GM19438 (cell line): Measurements from ENCODE around the gene NEK1.

ENCODE experiments used
- ATAC-seq: cut with Tn5 transposase; IDR thresholded peaks from one replicate; pipeline ENCODE4 v1.9.1; 2021; ENCODE audit warnings: low read depth; ENCODE audit not compliant: unreplicated experiment

Gene NEK1

DNA sequence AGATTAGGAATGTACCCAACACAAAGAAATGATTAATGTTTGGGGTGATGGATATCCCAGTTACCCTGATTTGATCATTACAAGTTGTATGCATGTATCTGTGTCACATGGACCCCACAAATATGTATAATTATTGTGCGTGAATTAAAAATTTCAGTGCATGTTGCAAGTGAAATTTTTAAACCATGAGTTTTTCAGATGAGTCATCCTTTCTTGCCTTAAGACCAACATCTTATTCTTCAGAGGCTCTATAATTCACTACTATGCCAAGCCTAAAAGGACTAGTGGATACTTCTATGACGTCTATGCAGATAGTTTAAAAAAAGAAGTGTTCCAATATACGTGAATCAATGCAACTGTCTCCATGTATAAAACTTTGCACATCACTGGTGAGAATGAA, 228.7 kb downstream of the NEK1 start:
- no peak for ATAC-seq

DNA sequence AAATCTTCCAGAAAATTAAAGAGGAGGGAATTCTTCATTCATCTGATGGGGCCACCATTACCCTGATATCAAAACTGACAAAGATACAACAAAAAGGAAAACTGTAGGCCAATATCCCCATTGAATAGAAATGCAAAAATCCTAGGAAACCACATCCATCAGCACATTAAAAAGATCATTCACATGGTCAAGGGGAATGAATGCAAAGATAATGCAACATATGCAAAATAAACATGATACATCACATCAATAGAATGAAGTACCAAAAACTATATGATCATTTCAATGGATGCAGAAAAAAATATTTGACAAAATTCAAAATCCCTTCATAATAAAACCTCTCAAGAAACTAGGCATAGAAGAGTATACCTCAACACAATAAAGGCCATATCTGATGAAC, 232.7 kb downstream of the NEK1 start:
- ATAC-seq, result no peak

DNA sequence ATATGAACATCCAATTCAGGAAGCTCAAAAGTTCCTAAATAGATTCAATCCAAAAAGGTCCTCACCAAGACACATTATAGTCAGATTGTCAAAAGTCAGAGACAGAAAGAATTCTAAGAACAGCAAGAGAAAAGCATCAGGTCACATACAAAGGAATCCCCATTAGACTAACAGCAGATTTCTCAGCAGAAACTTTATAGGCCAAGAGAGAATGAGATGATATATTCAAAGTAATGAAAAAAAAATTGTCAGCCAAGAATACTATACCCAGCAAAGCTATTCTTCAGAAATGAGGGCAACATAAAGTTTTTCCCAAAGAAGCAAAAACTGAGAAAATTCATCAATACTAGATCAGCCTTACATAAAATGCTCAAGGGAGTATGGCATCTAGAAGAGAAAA, 235.0 kb downstream of the NEK1 start:
- ATAC-seq, result no peak

DNA sequence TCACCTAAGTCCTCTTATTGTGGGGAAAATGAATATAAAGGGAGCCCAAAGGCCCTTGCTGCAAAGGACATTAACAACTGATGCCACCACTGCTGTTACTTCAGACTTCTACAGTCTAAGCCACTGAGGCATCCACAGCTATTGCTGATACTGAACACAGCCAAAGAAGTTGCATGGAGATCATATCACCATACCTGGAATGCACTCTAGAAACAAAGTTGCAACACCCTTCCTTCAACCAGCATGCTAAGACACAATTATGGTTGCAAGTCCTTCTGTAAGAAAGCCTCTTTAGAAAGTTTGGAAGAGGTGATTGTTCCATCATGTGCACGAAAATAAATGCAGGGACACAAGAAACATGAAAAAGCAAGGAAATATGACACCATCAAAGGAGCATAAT, 236.0 kb downstream of the NEK1 start:
- no peak for ATAC-seq

DNA sequence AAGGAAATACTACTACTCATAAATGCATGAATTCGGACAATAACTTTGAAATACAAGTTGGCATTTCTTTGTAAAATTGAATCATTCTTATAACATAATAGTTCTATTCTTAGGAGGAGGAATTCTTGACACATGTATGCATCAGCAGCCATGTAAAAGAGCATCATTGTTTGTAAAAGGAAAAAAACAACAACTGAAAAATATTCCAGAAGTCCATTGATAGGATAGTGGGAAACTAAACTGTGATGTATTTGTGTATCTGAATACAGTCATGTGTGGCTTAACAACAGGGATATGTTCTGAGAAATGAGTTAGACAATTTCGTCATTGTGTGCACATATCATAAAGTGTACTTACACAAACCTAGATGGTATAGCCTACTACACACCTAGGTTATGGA, 239.6 kb downstream of the NEK1 start:
- no peak for ATAC-seq

DNA sequence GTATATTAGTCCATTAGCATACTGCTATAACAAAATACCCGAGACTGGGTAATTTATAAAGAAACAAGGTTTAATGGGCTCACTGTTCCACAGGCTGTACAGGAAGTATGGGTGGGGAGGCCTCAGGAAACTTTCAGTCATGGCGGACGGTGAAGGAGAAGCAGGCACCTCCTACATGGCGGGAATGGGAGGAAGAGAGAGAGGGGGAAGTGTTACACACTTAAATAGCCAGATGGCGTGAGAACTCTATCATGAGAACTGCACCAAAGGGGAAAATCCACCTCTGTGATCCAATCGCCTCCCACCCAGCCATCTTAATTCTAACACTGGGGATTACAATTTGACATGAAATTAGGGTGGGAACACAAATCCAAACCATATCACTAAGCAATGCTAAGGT, 242.7 kb downstream of the NEK1 start:
- no peak for ATAC-seq

DNA sequence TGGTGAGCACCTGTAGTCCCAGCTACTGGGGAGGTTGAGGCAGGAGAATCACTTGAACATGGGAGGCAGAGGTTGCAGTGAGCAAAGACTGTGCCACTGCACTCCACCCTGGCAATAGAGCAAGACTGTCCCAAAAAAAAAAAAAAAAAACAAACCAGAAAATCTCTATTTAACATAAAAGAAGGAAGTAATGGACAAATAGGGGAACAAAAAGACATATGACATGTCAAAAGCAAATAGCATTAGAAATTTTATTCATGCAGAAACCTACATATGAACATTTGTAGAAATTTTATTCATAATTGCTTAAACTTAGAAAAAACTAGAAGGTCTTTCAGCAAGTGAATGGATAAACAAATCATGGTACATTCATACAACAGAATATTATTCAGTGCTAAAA, 244.6 kb downstream of the NEK1 start:
- no peak for ATAC-seq

DNA sequence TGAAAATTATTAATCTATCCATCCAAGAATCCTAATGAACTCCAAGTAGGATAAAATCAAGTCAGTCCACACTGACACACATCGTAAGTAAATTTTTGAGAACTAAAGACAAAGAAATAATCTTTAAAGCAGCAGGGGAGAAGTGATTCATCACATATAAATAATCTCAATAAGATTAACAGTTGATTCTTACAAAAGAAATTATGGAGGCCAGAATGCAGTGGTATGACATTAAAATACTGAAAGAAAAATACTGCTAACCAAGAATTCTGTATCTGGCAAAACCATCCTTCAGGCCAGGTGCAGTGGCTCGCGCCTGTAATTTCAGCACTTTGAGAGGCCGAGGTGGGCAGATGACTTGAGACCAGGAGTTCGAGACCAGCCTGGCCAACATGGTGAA, 245.6 kb downstream of the NEK1 start:
- no peak for ATAC-seq

DNA sequence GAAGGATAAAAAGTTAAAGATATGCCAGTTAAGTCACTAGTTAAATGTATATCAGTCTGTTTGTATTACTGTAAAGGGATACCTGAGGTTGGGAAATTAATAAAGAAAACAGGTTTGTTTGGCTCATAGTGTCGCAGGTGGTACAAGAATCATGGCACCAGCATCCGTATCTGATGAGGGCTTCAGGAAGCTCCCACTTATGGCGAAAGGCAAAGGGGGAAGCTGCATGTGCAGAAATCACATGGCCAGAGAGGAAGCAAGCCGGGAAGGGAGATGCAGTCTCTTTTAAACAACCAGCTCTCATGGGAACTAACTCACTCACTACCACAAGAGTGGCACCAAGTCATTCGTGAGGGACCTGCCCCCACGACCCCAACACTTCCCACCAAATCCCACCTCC, 249.8 kb downstream of the NEK1 start:
- ATAC-seq, result no peak

DNA sequence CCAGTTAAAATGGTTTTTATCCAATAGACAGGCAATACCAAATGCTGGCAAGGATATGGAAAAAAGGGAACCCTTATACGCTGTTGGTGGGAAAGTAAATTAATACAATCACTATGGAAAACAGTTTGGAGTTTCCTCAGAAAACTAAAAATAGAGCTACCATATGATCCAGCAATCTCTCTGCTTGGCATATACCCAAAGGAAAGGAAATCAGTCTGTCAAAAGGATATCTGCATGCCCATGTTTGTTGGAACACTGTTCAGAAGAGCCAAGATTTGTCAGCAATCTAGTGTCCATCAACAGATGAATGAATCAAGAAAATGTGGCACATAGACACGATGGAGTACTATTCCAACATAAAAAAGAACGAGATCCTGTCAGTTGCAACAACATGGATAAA, 250.6 kb downstream of the NEK1 start:
- no peak for ATAC-seq

DNA sequence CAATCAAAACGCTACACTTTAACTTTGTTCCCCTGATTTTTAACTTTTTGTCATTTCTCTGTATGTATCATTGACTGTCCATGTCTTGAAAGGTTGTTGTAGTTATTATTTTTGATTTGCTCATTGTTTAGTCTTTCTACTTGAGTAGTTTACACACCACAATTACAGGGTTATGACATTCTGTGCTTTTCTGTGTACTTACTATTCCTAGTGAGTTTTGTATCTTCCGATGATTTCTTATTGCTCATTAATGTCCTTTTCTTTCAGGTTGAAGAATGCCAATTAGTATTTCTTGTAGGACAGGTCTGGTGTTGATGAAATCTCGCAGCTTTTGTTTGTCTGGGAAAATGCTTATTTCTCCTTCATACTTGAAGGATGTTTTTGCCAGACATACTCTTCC, 252.4 kb downstream of the NEK1 start:
- ATAC-seq, result no peak

DNA sequence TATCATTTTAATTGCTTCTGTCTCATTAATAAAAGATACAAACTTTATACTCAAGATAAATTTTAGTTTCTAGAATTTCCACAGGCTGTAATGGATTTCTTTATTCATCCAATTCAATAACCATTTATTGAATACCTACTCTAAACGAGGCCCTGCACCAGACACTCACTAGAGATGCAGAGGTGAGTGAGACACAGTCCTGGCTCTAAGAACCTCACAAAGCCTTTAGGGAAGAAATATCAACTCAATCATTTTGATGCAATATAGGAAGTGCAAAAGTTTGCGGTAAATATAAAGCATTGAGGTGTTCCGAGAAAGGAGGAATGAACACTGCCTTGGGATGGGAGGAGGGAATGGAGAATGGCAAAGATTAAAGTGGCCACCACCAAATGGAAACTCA, 260.0 kb downstream of the NEK1 start:
- ATAC-seq, result no peak

DNA sequence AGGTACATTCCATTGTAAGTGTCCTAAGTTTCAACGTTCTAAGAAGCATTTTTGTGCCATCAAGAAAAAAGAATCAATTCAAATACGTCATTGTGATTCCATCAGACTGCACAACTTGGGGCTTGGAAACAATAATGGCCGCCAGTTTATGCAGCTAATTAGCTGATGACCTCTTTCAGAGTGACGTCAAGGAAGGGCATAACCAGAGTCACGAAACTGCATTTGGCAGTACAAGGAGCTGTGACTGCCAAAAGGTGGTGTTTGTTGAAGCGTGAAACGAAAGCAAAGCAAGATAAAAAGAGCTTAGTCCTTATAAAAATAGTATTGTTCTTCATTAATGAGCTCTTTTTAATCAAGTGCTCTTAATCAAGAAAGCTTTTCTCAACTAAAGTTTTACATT, 260.5 kb downstream of the NEK1 start:
- no peak for ATAC-seq

DNA sequence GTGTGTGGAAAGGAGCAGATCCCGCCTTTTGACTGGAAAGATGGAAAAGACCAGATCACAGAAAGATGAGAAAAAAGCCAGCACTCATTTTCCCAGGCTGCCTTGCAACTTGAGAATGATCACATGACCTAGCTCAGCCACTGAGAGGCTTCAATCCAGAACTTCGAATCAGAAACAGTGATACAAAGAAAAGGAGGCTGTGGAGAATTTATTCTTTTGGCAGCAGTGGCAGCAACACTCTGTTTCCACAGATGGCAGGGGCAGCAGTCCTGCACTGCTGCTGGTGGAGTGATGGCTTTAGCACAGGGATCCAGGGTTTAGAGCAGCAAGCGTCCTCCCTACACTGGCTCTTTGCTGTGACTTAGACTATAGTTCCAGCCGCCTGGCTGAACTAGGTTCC, 263.8 kb downstream of the NEK1 start:
- no peak for ATAC-seq

DNA sequence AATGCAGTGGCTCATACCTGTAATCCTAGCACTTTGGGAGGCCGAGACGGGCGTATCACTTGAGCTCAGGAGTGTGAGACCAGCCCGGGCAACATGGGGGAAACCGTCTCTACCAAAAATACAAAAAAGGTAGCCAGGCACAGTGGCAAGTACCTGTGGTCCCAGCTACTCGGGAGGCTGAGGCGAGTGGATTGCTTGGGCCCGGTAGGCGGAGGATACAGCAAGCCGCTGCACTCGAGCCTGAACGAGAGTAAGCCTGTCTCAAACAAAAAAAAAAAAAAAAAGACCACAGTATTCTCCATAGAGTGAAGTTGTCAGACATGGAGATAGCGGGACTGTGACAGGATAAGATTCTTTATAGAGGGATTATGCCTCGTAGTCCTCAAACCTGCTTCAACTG, 265.5 kb downstream of the NEK1 start:
- no peak for ATAC-seq

DNA sequence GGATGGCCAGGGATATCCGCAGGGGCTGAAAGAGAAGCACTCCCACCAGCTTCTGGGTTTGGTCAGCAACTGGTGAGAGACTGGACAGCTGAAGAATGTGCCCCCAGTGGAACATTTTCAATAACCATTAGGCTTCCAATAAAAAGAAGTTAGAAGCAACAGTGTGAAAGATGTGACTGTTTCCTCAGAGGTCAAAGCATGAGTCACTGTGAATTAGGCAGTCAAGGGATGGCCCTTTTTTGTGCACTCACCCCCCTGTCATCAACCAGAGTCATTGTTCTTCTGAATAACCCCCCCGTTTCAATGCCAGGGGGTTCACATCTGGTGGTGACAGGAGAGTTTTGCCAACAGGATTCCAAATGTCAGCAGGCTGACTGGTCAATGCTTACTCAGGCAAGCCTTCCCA, 267.1 kb downstream of the NEK1 start:
- ATAC-seq, result no peak
